Loucy (cell line): ENCODE results near the gene VAPB.

Source experiments
- H2AFZ ChIP-seq: fragments of 200-600 bp; sonication (generic); 2 replicates; pipeline ENCODE4 v1.6.0; 2016; ENCODE audit warnings: antibody characterized with exemption, mild to moderate bottlenecking, low read length, moderate library complexity
- H3F3A ChIP-seq: fragments of 200-600 bp; 2 replicates; pipeline ENCODE4 v1.6.0; 2016; ENCODE audit warnings: antibody characterized with exemption, low read depth, mild to moderate bottlenecking
- H3K27me3 ChIP-seq: fragments of 200-600 bp; sonication (generic); 2 replicates; pipeline ENCODE4 v1.6.1; 2014; ENCODE audit warnings: low read length, mild to moderate bottlenecking; ENCODE audit not compliant: insufficient read depth, poor library complexity, severe bottlenecking
- H3K36me3 ChIP-seq: fragments of 200-600 bp; sonication (generic); 2 replicates; pipeline ENCODE4 v1.6.1; 2016; ENCODE audit warnings: low read length; ENCODE audit not compliant: insufficient read depth
- H3K4me1 ChIP-seq: fragments of 200-600 bp; sonication (generic); 2 replicates; pipeline ENCODE4 v1.5.1; 2014; ENCODE audit warnings: low read length, mild to moderate bottlenecking; ENCODE audit not compliant: insufficient read depth, poor library complexity, severe bottlenecking
- H3K4me2 ChIP-seq: fragments of 200-600 bp; sonication (generic); 2 replicates; pipeline ENCODE4 v1.6.0; 2014; ENCODE audit warnings: antibody characterized with exemption, low read length, low read depth, mild to moderate bottlenecking; ENCODE audit not compliant: poor library complexity, severe bottlenecking
- H3K4me3 ChIP-seq: fragments of 200-600 bp; sonication (generic); 2 replicates; pipeline ENCODE4 v1.5.1; 2014; ENCODE audit warnings: low read length, mild to moderate bottlenecking, mixed read lengths; ENCODE audit not compliant: poor library complexity, severe bottlenecking
- H3K79me2 ChIP-seq: fragments of 200-600 bp; sonication (generic); 2 replicates; pipeline ENCODE4 v1.6.1; 2014; ENCODE audit warnings: low read length; ENCODE audit not compliant: insufficient read depth
- H3K9ac ChIP-seq: fragments of 200-600 bp; sonication (generic); 2 replicates; pipeline ENCODE4 v1.6.0; 2014; ENCODE audit warnings: mild to moderate bottlenecking, low read depth, low read length, moderate library complexity; ENCODE audit not compliant: poor library complexity, severe bottlenecking
- H3K9me2 ChIP-seq: fragments of 200-600 bp; sonication (generic); replicated peaks from 2 replicates; pipeline ENCODE4 v1.6.1; 2016; ENCODE audit warnings: low read depth, low read length, mixed read lengths
- H3K9me3 ChIP-seq: fragments of 200-600 bp; sonication (generic); 2 replicates; pipeline ENCODE4 v1.6.1; 2014; ENCODE audit warnings: mild to moderate bottlenecking, antibody characterized with exemption, low read length, low read depth; ENCODE audit not compliant: insufficient read depth
- H4K20me1 ChIP-seq: fragments of 200-600 bp; sonication (generic); 2 replicates; pipeline ENCODE4 v1.6.0; 2014; ENCODE audit warnings: antibody characterized with exemption, low read length, mild to moderate bottlenecking; ENCODE audit not compliant: insufficient read depth, poor library complexity, severe bottlenecking
- CTCF ChIP-seq: fragments of 200-600 bp; sonication (generic); conservative IDR thresholded peaks from 2 replicates; pipeline ENCODE4 v1.5.1; 2014; ENCODE audit warnings: mild to moderate bottlenecking, antibody characterized with exemption, low read length
- EZH2phosphoT487 ChIP-seq: fragments of 200-600 bp; IDR thresholded peaks from 2 replicates; pipeline ENCODE4 v1.6.1; 2018; ENCODE audit warnings: antibody characterized with exemption, mild to moderate bottlenecking, moderate library complexity, borderline replicate concordance

Gene VAPB

DNA sequence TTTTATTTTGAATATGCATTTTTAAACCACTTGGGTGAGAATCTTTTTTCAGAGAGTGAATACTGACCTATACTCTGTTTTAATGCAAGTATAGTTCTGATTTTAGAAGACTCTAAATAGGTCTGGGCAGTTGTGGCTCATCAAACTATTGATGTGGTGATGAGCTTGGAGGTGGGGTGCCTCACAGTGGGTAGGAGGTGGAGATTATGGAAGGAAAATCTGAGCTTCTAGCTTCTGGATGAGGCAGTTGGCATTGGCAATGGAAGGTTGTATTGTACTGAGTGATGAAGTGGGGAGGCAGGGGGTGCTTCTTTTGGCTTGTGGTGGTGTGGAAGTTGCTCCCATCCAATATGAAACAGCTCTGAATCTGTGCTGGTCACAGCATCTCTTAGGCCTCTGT lies 52.7 kb downstream of the VAPB start:
- Histone ChIP-seq H3K9ac (no peak overlapping the region), H3K9me2 (no peaks in the 10 kb centered on the region), H3K9me3 (no peaks in the 10 kb centered on the region), H3K4me1 (no peaks in the 10 kb centered on the region), H3F3A (no peaks in the 10 kb centered on the region), H3K4me3 (no peak overlapping the region), H3K4me2 (no peak overlapping the region), H3K79me2 (peaks cover 38% of the 10 kb centered on the region), H3K27me3 (no peaks in the 10 kb centered on the region), H2AFZ (no peak overlapping the region), H4K20me1 (peaks cover 3% of the 10 kb centered on the region), H3K36me3 (peaks cover 76% of the 10 kb centered on the region)
- TF ChIP-seq CTCF (no peak), EZH2phosphoT487 (no peak)

DNA sequence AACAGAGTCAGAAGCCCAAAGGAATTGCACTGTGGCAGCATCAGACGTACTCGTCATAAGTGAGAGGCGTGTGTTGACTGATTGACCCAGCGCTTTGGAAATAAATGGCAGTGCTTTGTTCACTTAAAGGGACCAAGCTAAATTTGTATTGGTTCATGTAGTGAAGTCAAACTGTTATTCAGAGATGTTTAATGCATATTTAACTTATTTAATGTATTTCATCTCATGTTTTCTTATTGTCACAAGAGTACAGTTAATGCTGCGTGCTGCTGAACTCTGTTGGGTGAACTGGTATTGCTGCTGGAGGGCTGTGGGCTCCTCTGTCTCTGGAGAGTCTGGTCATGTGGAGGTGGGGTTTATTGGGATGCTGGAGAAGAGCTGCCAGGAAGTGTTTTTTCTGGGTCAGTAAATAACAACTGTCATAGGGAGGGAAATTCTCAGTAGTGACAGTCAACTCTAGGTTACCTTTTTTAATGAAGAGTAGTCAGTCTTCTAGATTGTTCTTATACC lies 55.8 kb downstream of the VAPB start:
- TF ChIP-seq EZH2phosphoT487 (no peak), CTCF (no peak)
- Histone ChIP-seq H3K79me2 (peaks cover 11% of the 10 kb centered on the region; the same call in 1 of the 2 replicates), H3K4me1 (no peaks in the 10 kb centered on the region)

DNA sequence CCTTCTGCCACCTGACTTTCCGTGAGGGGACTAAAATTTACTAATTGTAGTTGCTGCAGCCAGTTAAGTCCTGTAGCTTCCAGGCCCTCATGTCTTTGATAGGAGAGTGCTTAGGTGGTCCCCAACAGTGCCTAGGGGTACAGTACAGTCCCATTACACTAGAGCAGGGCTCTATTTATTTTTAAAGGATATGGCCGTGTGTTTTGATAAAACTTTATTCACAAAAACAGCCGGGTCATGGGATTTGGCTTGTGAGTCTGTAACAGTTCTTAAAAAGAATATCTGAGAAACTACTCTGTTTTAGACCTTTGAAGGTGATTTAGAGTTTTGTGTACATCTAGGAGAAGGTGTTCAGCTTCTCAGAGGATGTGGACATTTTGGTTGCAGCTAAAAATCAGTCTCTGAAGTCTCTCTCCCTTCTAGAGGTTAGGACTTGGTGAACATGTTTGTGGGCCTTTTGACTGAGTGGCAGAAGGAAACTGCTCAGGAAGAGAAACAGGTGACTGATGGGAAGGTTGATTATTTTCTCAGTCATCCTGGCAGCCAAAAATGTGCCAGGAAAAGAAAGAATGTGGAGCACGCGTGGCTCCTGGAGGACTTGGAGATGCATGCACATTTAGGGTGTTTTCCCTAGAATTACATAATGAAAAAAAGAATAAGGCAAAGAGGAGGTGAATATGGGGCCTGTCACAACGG lies 57.4 kb downstream of the VAPB start:
- H3K9me3 ChIP-seq, result no peaks in the 10 kb centered on the region
- no peaks in the 10 kb centered on the region for H4K20me1 ChIP-seq
- no peak overlapping the region for H3K9ac ChIP-seq
- peaks cover 75% of the 10 kb centered on the region for H3K36me3 ChIP-seq
- TF ChIP-seq EZH2phosphoT487, result no peak
- TF ChIP-seq CTCF, result no peak
- H3K4me1 ChIP-seq, result no peaks in the 10 kb centered on the region
- no peaks in the 10 kb centered on the region for H3F3A ChIP-seq
- H3K27me3 ChIP-seq, result no peaks in the 10 kb centered on the region
- H3K4me3 ChIP-seq, result no peak overlapping the region
- H3K79me2 ChIP-seq, result peaks cover 5% of the 10 kb centered on the region; the same call in 1 of the 2 replicates
- H3K9me2 ChIP-seq, result no peaks in the 10 kb centered on the region
- H2AFZ ChIP-seq, result no peak overlapping the region
- no peak overlapping the region for H3K4me2 ChIP-seq

More for the DNA sequence above, 55.8 kb downstream of the VAPB start:
- Histone ChIP-seq H4K20me1 (no peaks in the 10 kb centered on the region), H2AFZ (no peak overlapping the region), H3K36me3 (peaks cover 77% of the 10 kb centered on the region), H3K4me3 (no peak overlapping the region), H3K4me2 (no peak overlapping the region), H3K9ac (no peak overlapping the region), H3F3A (no peaks in the 10 kb centered on the region), H3K9me2 (no peaks in the 10 kb centered on the region), H3K27me3 (no peaks in the 10 kb centered on the region), H3K9me3 (no peaks in the 10 kb centered on the region)
